ENCODE results near the gene TSC22D1.

Gene TSC22D1

DNA sequence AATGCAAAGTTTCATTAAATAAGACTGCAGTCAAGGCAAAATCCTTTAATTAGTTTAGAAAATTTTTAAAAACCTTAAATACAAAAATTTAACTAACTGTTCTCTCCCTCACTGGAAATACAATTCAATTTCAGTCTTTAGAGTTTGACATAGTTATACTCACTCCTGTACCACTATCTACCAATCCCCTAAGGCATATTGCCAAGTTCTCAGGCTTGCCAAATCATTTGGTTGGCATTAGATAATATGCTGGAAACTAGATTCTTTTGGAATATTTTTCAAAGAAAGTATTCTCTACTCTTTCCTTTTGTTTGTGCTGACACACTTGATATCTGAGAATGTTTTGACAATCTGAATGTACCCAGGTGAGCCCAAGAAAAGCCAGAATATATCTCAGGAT, 77.2 kb downstream of the TSC22D1 start:
- Histone ChIP-seq H3K4me2 (ENCODE audit: low read depth, low read length, poor library complexity, severe bottlenecking) (no peak overlapping the region), H3K27ac (ENCODE audit: low read depth, low read length) (no peak overlapping the region), H4K20me1 (ENCODE audit: low read depth, low read length) (0 out of 2 replicates have a peak, but pooled peaks cover 2% of the 10 kb centered on the region), H3K9me3 (ENCODE audit: insufficient read depth, low read length) (no peaks in the 10 kb centered on the region), H3F3A (ENCODE audit: insufficient read depth) (no peaks in the 10 kb centered on the region), H3K27me3 (ENCODE audit: low read length) (no peaks in the 10 kb centered on the region), H3K36me3 (ENCODE audit: low read length) (0 out of 2 replicates have a peak, but pooled peaks cover 5% of the 10 kb centered on the region), H3K9ac (ENCODE audit: low read length) (no peak overlapping the region), H3K79me2 (ENCODE audit: insufficient read depth, low read length) (no peaks in the 10 kb centered on the region), H3K4me3 (ENCODE audit: insufficient read depth, low read length, poor library complexity, severe bottlenecking) (no peak overlapping the region), H3K9me2 (replicated peaks; ENCODE audit: insufficient read depth, low read length) (no peaks in the 10 kb centered on the region), H2AFZ (ENCODE audit: low read depth, low read length, severe bottlenecking) (no peak overlapping the region)
- TF ChIP-seq, protein P1, sequence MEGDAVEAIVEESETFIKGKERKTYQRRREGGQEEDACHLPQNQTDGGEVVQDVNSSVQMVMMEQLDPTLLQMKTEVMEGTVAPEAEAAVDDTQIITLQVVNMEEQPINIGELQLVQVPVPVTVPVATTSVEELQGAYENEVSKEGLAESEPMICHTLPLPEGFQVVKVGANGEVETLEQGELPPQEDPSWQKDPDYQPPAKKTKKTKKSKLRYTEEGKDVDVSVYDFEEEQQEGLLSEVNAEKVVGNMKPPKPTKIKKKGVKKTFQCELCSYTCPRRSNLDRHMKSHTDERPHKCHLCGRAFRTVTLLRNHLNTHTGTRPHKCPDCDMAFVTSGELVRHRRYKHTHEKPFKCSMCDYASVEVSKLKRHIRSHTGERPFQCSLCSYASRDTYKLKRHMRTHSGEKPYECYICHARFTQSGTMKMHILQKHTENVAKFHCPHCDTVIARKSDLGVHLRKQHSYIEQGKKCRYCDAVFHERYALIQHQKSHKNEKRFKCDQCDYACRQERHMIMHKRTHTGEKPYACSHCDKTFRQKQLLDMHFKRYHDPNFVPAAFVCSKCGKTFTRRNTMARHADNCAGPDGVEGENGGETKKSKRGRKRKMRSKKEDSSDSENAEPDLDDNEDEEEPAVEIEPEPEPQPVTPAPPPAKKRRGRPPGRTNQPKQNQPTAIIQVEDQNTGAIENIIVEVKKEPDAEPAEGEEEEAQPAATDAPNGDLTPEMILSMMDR (IDR thresholded peaks at IDR 0.05; ENCODE audit: insufficient read depth, low read length, poor library complexity, severe bottlenecking): no peak
- TF ChIP-seq EZH2phosphoT487 (conservative IDR thresholded peaks at IDR 0.05; ENCODE audit: low read length): no peak

DNA sequence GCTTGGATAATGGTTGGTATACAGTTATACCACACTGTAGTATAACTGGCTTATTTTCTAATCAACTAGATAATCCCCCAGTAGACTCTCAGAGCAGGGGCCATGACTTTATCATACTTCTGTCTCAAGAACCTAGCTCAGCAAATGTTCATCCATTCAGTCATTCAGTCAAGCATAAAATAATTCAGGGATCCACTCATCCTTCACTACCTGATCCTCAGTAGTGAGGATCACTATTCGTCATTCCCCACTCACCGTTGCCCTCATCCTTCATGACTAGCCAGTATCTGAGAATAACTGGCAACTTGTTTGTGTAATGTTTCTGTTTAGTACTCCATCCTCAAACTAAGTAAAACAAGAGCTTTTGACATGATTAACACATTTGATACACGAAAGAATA, 77.6 kb downstream of the TSC22D1 start:
- no peaks in the 10 kb centered on the region for H3K9me3 ChIP-seq (ENCODE audit: insufficient read depth, low read length)
- TF ChIP-seq, protein P1 (IDR thresholded peaks at IDR 0.05; ENCODE audit: insufficient read depth, low read length, poor library complexity, severe bottlenecking): no peak
- TF ChIP-seq EZH2phosphoT487 (conservative IDR thresholded peaks at IDR 0.05; ENCODE audit: low read length): no peak
- no peak overlapping the region for H3K4me2 ChIP-seq (ENCODE audit: low read depth, low read length, poor library complexity, severe bottlenecking)
- no peaks in the 10 kb centered on the region for H3K27me3 ChIP-seq (ENCODE audit: low read length)
- no peaks in the 10 kb centered on the region for H3K79me2 ChIP-seq (ENCODE audit: insufficient read depth, low read length)
- H3K36me3 ChIP-seq (ENCODE audit: low read length): 0 out of 2 replicates have a peak, but pooled peaks cover 5% of the 10 kb centered on the region
- H3F3A ChIP-seq (ENCODE audit: insufficient read depth): no peaks in the 10 kb centered on the region
- H3K27ac ChIP-seq (ENCODE audit: low read depth, low read length): no peak overlapping the region
- H3K9ac ChIP-seq (ENCODE audit: low read length): no peak overlapping the region
- H2AFZ ChIP-seq (ENCODE audit: low read depth, low read length, severe bottlenecking): no peak overlapping the region
- H4K20me1 ChIP-seq (ENCODE audit: low read depth, low read length): 0 out of 2 replicates have a peak, but pooled peaks cover 2% of the 10 kb centered on the region
- no peaks in the 10 kb centered on the region for H3K9me2 ChIP-seq (replicated peaks; ENCODE audit: insufficient read depth, low read length)
- H3K4me3 ChIP-seq (ENCODE audit: insufficient read depth, low read length, poor library complexity, severe bottlenecking): no peak overlapping the region

DNA sequence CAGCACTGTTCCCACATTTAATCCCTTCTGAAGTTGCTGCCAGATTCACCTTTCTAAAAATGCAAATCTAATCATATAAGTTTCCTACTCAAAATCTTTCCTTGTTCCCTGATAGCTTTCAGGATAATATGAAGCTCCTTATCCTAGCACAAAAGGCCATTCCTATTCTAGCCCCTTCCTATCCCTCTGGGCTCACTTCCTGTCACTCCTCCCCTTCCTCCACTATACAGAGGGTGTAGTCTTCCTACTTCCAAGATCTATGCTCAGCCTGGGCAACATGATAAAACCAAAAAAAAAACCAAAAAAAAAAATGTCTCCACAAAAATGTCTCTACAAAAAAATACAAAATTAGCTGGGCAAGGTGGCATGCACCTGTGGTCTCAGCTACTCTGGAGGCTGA, 78.3 kb downstream of the TSC22D1 start:
- Histone ChIP-seq H3K27ac (ENCODE audit: low read depth, low read length) (no peak overlapping the region), H3K36me3 (ENCODE audit: low read length) (no peaks in the 10 kb centered on the region), H3K9me3 (ENCODE audit: insufficient read depth, low read length) (no peaks in the 10 kb centered on the region), H2AFZ (ENCODE audit: low read depth, low read length, severe bottlenecking) (no peak overlapping the region), H3K9me2 (replicated peaks; ENCODE audit: insufficient read depth, low read length) (no peaks in the 10 kb centered on the region), H3K79me2 (ENCODE audit: insufficient read depth, low read length) (no peaks in the 10 kb centered on the region), H3F3A (ENCODE audit: insufficient read depth) (no peaks in the 10 kb centered on the region), H3K4me2 (ENCODE audit: low read depth, low read length, poor library complexity, severe bottlenecking) (no peak overlapping the region), H4K20me1 (ENCODE audit: low read depth, low read length) (0 out of 2 replicates have a peak, but pooled peaks cover 1% of the 10 kb centered on the region), H3K9ac (ENCODE audit: low read length) (no peak overlapping the region), H3K4me3 (ENCODE audit: insufficient read depth, low read length, poor library complexity, severe bottlenecking) (no peak overlapping the region), H3K27me3 (ENCODE audit: low read length) (no peaks in the 10 kb centered on the region)
- TF ChIP-seq, protein P1 (IDR thresholded peaks at IDR 0.05; ENCODE audit: insufficient read depth, low read length, poor library complexity, severe bottlenecking): no peak
- no peak for TF ChIP-seq EZH2phosphoT487 (conservative IDR thresholded peaks at IDR 0.05; ENCODE audit: low read length)

Data from SU-DHL-6 (cell line).